ENCODE measurements around the gene CFAP43.
"Not testable (repeated sequence)": the region's sequence is repeated elsewhere in the genome, so short reads cannot be mapped to it uniquely, and the experiment has no call there.

CFAP43 gene

DNA sequence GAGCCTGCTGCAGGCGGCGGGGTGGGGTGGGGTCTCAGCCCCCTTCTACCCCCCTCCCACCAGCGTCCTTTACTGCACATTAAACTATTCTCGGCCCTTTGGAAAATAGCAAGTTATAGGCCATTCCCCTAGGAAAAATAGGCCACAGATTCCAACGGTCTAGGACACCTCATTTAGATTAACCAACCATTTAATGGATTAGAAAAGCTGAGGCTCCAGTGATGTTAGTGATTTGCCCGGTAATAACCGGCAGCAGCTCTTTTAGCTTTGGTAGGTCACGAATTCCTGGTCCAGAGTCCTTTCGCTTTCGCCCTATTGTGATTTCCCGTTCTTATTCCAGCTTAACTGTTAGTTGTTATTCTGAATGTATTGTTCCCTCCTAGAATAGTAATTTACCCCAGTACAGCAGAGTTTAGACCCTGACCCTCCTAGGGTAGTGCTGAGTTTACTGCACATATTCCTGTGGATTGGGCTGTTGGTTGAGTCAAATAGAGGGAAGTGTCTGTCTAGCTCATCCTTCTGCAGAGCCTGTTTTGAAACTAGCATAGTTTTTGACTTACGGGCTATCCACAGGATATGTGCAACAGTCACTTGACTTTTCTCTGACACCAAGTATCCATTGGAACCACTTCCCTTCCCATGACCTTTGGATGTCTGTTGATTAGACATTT lies 23.3 kb upstream of the CFAP43 start:
- DNase-seq (ENCODE audit: low spot score): peak; percentile 68

DNA sequence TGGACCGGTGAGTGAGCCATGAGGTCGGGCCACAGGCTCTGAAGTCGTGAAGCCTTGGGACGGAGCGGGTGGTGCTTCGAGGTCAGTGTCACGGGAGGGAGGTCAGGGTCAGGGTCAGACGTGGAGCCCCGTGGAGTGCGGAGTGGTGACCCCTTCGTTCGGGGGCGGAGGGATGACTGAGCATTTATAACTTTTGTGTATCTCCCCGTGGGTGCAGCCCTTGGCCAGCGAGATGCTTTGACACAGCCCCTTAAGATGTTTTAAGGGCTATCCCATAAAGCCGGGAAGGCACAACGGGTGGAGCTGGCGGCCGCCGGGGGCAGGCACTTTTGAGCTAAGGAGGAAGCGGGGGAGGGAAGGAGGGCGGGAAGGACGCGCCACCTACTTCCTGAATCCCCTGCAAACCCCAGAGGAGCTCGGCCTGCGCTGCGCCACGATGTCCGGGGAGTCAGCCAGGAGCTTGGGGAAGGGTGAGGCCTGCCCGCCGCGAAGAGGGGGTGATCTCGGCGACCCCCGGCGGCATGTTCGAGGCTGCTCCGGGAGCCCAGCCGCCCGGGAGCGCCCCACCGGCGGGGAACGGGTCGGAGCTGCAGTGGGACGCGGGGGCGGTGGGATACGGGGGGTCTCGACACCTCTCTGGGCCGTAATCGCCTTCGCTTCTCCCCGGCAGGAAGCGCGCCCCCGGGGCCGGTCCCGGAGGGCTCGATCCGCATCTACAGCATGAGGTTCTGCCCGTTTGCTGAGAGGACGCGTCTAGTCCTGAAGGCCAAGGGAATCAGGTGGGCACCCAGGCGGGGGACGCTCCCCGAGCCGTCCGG lies 22.5 kb upstream of the CFAP43 start, which contains the start of gene GSTO1:
TSS of gene GSTO1 (plus strand) at position 400 of the 818 bp plus-strand sequence. CDS start at position 437, 37 bp downstream.
- DNase-seq (ENCODE audit: low spot score): peak; percentile 76

DNA sequence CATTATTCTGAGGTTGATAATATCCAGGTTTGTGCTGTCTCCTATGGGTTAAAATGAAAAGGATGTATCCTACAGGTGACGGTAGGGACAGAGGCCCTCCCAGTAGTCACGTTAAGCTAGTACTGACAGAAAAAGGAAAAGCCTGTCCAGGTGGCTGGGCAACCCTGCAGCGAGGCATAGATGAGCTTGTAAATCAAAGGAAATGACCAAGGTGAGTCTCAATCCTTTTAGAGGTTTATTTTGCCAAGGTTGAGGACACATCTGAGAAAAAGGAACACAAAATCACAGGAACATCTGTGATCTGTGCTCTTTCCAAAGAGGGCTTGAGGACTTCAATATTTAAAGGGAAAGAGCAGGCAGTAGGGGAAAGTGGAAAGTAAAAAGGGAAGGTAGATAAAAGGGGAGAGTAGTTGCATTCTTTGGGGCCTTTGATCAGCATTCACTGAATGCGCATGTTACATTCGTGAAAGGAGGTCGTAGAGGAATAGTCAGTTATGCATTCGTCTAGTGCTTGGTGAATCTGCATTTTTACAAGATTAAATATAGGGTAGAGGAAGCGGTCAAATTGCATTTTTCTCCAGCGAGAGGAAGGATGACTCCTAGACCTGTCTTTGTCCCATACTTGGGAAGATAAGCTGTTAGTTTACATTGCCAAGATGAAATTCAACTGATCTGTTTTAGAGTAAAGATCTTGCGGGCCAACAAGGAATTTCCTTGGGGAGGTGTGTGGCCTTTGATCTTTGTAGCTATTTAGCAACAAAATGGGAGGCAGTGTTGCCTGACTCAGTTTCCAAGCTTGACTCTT lies 21.6 kb upstream of the CFAP43 start:
- no peak for DNase-seq (ENCODE audit: low spot score)

DNA sequence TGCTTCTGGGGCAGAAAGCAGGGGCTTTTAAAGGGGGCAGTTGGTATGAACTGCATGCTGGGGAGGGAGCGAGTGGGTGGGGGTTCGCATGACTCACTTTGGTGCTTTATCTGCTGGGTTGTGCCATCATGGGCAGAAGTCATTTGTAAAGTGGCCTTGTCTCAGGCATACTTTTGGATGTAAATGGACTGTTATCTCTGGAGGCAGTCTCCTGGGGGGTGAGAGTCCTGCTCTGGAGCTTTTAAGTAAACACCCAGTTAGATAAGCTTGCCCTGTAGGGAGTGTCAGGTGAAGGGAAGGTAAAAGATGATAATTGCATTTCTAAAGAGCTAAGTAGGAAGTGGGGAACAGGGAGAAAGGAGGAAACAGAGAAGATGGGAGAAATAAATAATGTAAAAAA lies 20.9 kb upstream of the CFAP43 start:
- no peak for DNase-seq (ENCODE audit: low spot score)

DNA sequence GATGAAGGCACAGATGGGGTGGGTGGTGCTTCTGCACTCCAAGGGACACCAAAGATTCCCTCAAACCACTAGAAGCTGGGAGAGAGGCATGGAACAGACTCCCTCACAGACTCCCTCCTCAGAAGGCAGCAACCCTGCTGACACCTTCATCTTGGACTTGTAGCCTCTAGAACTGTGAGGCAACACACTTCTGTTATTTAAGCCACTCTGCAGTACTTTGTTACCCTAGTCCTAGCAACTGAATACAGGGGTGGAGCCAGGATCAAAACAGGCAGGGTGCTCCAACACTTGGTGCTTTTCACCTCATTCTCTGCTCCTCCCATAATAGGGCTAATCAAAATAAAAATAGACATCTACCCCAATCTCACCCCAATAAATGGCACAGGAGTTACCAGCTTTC lies 20.2 kb upstream of the CFAP43 start:
- no peak for DNase-seq (ENCODE audit: low spot score)

DNA sequence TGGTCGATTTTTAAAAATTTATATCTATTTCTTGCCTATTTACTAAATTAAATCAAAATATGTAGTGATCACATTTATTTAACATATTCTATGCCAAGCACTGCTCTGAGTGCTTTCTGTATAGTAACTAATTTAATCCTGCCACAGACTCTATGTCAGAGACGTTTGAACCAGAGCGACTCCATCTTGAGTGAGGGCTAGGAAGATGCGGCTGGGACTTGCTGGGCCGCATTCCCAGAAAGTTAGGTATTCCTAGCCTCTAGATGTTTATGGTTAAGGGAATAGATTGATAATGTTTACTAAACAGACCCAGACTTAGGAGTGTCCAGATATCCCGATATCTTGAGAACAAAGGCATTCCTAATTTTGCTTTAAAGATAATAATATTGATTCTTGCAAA lies 19.3 kb upstream of the CFAP43 start:
- DNase-seq (ENCODE audit: low spot score): no peak

DNA sequence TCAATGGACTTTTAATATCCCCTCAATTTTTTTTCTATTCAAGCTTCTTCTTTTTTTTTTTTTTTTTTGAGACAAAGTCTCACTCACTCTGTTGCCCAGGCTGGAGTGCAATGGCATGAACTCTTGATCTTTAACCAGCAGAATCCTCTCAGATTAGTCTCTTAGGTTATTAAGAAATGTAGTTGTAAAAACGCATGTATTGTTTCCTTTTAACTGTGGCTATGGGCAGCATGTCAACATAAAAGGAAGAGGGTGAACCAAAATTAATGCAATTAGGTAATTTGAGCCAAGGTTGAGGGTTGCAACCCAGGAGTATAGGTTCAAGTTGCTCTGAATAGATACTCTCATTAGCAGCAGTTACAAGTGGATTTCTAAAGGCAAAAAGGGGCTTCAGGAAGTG lies 18.2 kb upstream of the CFAP43 start:
- DNase-seq (ENCODE audit: low spot score): no peak

DNA sequence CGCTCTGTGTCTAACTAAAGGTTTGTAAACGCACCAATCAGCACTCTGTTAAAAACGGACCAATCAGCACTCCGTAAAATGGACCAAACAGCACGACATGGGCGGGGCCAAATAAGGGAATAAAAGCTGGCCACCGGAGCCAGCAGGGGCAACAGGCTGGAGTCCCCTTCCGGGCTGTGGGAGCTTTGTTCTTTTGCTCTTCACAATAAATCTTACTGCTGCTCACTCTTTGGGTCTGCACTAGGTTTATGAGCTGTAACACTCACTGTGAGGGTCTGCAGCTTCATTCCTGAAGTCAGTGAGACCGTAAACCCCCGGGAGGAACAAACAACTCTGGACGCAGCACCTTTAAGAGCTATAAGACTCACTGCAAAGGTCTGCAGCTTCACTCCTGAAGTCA lies 16.8 kb upstream of the CFAP43 start:
- not testable (repeated sequence) for DNase-seq (ENCODE audit: low spot score)

DNA sequence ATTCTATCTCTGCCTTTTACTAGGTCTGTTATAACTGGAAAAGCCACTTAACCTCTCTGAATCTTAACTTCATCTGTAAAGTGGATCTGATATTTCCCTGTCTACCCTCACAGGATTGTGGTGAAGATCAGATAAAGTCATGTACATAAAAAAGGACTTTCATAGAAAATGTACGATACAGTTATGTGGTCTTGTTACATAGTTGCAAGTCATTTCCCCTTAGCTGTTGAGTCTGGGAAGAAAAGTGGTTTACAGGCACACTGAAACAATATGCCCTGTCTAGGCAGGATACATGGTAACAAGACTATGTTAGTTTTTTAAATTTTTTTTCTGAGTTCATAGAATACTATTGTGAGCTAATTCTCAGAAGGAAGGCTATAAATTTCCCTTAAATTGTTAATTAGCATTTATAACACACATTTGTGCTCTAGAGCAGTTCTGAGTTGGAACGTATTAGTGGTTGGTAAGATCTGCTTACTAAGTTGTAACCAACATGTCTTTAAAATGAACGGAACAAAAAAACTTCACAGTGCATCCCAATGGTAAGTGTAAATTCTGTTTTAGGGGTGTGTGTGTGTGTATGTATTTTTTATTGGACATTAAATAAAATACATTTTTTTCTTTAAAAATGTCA lies 15.5 kb upstream of the CFAP43 start:
- no peak for DNase-seq (ENCODE audit: low spot score)

DNA sequence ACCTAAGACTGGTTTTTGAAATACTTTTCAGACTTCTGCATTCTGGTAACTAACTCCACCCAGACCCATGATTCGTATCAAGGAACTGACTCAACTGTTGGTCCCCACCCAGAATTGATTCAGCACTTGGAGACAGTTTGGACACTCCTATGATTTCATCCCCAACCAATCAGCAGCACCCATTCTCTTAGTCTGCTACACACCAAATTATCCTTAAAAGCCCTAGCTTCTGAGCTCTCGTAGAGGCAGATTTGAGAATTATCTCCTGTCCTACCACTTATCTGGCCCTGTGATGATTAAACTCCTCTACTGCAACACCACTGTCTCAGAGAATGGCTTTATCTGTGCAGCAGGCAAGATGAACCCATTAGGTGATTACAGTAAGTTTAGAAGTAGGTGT lies 14.8 kb upstream of the CFAP43 start:
- no peak for DNase-seq (ENCODE audit: low spot score)

DNA sequence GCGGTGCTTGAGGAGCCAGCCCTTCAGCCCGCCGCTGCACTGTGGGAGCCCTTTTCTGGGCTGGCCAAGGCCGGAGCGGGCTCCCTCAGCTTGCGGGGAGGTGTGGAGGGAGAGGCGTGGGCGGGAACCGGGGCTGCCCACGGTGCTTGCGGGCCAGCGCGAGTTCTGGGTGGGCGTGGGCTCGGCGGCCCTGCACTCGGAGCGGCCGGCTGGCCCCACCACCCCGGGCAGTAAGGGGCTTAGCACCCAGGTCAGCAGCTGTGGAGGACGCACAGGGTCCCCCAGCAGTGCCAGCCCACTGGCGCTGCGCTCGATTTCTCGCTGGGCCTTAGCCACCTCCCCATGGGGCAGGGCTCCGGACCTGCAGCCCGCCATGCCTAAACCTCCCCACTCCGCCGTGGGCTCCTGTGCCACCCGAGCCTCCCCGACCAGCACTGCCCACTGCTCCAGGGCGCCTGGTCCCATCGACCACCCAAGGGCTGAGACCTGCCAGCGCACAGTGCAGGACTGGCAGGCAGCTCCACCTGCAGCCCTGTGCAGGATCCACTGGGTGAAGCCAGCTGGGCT lies 13.0 kb upstream of the CFAP43 start:
- no peak for DNase-seq (ENCODE audit: low spot score)

DNA sequence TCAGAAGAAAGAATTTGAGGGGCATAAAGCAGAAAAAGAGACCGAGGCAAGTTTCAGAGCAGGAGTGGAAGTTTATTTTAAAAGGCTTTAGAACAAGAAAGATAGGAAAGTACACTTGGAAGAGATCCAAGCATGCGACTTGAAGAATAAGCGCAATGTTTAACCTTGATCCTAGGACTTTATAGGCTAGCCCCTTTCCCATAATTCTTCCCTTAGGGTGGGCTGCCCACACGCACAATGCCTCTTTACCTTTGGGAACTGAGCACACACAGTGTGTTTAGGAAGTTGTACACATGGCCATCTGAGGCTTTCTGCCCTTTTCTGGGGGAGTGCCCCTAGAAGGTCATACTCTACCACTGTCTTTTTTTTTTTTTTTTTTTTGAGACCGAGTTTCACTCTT lies 11.3 kb upstream of the CFAP43 start:
- no peak for DNase-seq (ENCODE audit: low spot score)

DNA sequence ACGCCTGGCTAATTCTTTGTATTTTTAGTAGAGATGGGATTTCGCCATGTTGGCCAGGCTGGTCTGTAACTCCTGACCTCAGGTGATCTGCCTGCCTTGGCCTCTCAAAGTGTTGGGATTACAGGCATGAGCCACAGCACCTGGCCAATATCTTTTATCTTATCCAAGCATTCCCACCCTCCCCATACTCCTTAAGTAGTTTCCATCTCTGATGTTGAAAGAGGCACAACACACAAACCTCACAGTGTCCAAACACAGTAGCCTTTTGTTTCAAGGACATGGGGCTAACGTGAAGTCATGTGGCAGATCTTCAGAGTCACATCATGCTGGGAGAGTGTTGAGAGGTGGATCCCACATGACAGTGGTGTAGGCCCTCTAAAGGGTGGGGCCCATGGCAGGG lies 10.8 kb upstream of the CFAP43 start:
- peak; percentile 77 for DNase-seq (ENCODE audit: low spot score)

DNA sequence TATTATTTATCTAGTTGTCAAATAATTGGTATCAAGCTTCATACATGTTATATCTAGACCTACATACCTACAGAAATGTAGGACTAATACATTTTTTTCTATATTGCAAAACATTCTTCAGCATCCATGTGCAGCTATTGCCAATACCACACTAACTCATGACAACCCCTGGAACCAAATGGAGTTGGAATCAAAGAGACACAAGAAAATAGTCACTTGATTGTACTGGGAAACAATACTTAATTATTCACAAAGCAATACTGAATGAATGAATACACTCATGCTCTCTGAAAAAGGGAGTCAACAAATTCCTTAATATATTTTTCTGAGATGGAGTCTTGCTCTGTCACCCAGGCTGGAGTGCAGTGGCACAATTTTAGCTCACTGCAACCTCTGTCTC lies 10.4 kb upstream of the CFAP43 start:
- peak; percentile 88 for DNase-seq (ENCODE audit: low spot score)

DNA sequence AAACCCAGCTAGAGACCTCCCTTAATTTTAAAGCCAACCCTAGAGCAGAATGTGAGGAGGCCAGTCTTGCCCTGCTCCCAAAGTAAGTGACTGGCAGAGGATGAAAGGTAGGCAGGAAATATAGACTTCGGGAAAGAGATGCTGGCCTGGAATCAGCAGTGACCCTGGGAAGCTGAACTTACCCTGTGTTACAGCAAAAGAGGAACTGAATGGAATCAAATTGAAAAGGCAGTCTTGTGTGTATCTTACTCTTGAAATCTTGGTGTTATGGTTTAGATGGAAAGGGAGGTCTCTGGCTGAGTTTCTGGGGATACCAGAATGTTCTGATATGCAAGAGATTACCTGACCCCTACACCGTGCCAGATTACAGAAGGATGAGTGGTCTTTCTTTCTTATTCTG lies 7.9 kb upstream of the CFAP43 start:
- DNase-seq (ENCODE audit: low spot score): no peak

DNA sequence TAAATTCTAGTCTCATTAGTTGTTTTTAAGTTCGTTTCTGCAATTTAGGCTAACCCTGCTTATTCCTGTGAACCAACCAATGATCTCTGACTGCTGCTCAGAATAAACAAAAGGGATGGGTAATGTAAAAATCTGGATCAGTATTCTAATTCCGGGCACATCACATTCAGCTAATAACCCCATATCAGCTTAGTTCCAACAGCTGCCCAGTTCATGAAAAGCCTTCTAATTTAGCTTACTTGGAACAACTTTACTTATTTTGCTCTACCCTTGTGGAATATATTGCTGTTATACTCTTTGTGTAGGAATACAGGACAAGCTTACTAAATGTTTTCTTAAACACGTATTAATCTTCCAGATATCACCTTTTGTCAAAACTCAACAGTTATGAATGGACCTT lies 3.6 kb upstream of the CFAP43 start:
- DNase-seq (ENCODE audit: low spot score): no peak

DNA sequence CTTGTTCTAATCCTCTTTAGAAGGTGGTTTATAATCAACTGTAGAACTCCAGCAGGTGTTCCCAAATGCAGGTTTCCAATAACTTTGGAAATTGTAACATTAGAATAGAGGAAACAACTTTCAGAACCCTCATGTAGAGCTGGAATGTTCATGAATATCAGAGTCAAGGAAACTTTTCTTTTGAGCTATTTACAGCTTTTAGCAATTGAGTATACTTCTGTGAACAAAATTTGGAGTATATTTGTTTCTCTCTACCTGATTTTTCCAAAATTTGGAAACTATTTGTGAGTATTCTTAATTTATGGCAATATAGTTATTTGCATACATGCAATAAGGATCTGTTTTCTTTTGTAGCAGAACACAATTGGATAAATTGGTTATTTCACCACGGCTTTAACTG lies 2.8 kb upstream of the CFAP43 start:
- DNase-seq (ENCODE audit: low spot score): no peak

DNA sequence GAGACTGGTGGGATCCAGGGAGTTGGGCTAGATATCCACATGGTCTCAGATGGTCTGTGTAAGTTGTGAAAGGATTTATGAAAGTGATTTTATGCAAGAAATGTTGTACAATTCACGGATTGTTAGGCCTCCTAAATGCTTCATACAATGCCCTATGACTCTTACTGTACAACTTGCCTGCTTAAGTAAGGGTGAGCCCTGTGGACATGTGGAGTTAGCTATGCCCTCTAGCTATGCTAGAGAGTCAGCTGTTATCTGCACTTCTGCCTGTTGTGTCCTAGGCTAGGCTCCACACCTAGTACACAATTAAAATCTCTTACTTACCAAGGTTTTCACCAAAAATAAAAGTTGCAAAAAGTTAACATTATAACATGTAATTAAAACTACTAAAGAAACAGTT lies 1.7 kb upstream of the CFAP43 start:
- no peak for DNase-seq (ENCODE audit: low spot score)

DNA sequence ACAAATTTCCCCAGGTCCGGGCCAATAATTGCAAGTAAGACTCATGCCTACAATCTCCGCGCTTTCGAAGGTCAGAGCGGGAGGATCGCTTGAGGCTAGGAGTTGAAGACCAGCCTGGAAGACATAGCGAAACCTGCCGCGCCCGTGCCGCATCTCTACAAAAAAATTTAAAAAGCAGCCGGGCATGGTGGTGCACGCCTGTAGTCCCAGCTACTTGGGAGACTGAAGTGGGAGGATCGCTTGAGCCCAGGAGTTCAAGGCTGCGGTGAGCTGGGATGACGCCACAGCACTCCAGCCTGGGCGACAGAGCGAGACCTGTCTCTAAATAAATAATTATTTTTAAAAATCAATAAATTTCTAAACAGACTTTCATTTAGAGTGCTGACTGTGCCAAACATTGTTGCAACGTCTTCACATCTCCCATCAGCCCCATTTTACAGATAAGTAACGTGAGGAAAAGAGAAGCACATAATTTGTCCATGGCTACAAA lies 494 bp upstream of the CFAP43 start:
- no peak for DNase-seq (ENCODE audit: low spot score)

DNA sequence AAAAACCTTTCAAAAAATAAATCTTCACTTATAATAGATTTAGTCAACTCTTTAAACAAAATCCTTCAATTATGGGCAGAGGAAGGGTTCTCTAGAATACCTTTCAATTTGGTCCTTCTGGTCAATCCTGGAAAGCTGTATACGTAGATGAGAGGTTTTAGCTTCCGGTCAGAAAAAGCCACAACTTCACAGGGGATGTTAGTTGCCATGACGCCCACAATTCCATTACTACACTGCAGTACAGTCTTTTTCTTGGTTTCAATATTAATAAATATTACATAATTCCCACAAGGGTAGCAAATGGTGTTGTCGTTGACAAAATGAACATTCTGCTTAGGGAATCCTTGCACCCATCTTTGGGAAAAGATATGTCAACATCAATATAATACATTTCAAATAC lies 1.7 kb downstream of the CFAP43 start:
- no peak for DNase-seq (ENCODE audit: low spot score)

DNA sequence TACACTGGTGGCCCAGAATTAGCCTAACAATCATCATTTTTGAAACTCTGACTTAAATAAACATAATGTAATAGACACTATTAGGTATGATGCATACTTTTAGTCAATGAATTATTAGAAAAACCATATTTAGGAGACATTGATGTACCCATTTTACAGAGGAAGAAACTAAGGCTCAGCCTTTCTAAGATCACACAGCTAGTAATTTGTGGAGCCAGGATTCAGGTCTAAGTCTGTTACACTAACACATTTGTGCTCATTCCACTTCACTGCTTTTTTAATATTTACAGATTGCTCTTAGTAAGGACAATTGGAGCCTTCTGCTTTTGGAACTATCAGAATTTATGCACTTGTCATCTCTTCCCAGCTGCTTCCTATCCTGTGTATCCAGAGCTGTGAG lies 8.9 kb downstream of the CFAP43 start:
- DNase-seq (ENCODE audit: low spot score): no peak

DNA sequence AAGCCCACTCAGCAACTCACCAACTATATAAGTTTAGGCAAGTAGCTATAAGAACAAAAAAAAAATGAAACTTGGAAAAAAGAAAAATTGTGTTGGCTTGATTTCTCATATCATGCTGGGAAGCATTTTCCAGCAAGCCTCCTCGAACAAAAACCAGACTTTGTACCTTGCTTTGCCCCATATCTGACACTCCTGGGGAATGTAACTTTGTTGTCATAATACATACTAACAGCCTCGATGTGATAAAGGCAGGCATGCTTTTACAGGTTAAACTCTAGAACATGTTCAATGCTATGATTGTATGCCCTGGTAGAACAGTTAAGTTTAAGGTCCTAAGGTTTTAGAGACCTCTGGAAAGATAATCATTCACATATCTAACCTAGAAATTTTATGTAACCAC lies 11.6 kb downstream of the CFAP43 start:
- DNase-seq (ENCODE audit: low spot score): no peak
